ENCODE data around the gene COTL1. TPM values are rescaled to one million over a fixed set of nuclear protein-coding genes. Genes with fewer than 3 reads are reported as not detected.

The COTL1 gene
- total and polyA plus RNA-seq, 2 donors, result 31.8 to 82.7 TPM

- no peaks in the 10 kb centered on the region for H3K4me1 ChIP-seq (ENCODE audit: insufficient read depth)
- no peak for DNase-seq (ENCODE audit: extremely low spot score)
- 75% methylated on average over 23 of the region's 23 CpGs for WGBS
- no peaks in the 10 kb centered on the region for H3K36me3 ChIP-seq (ENCODE audit: insufficient read depth)
- no peak overlapping the region for H3K27ac ChIP-seq (ENCODE audit: low read depth)
- H3K4me3 ChIP-seq (ENCODE audit: low read depth, low read length), result no peak overlapping the region
Measured at GRCh38 chr16:84593825-84594724, 23.8 kb downstream of the COTL1 start.

- Histone ChIP-seq H3K4me1 (ENCODE audit: insufficient read depth) (no peaks in the 10 kb centered on the region), H3K4me3 (ENCODE audit: low read depth, low read length) (no peak overlapping the region), H3K36me3 (ENCODE audit: insufficient read depth) (no peaks in the 10 kb centered on the region), H3K27ac (ENCODE audit: low read depth) (no peak overlapping the region)
- WGBS, result 68% methylated on average over 11 of the region's 11 CpGs
- no peak for DNase-seq (ENCODE audit: extremely low spot score)
Measured at GRCh38 chr16:84592718-84593117, 25.2 kb downstream of the COTL1 start.

- H3K4me3 ChIP-seq (ENCODE audit: low read depth, low read length), result no peak overlapping the region
- WGBS, result 96% methylated on average over 24 of the region's 24 CpGs
- no peaks in the 10 kb centered on the region for H3K36me3 ChIP-seq (ENCODE audit: insufficient read depth)
- H3K4me1 ChIP-seq (ENCODE audit: insufficient read depth), result no peaks in the 10 kb centered on the region
- no peak for DNase-seq (ENCODE audit: extremely low spot score)
- H3K27ac ChIP-seq (ENCODE audit: low read depth), result no peak overlapping the region
Measured at GRCh38 chr16:84589975-84590719, 27.7 kb downstream of the COTL1 start.

- no peak overlapping the region for H3K27ac ChIP-seq (ENCODE audit: low read depth)
- no peak overlapping the region for H3K4me3 ChIP-seq (ENCODE audit: low read depth, low read length)
- no peaks in the 10 kb centered on the region for H3K36me3 ChIP-seq (ENCODE audit: insufficient read depth)
- 96% methylated on average over 8 of the region's 8 CpGs for WGBS
- no peak for DNase-seq (ENCODE audit: extremely low spot score)
- H3K4me1 ChIP-seq (ENCODE audit: insufficient read depth), result no peaks in the 10 kb centered on the region
Measured at GRCh38 chr16:84588991-84589390, 28.9 kb downstream of the COTL1 start.

- 80% methylated on average over 10 of the region's 10 CpGs for WGBS
- Histone ChIP-seq H3K4me3 (ENCODE audit: low read depth, low read length) (no peak overlapping the region), H3K4me1 (ENCODE audit: insufficient read depth) (no peaks in the 10 kb centered on the region), H3K36me3 (ENCODE audit: insufficient read depth) (no peaks in the 10 kb centered on the region), H3K27ac (ENCODE audit: low read depth) (no peak overlapping the region)
- DNase-seq (ENCODE audit: extremely low spot score), result no peak
Measured at GRCh38 chr16:84585886-84586285, 32.0 kb downstream of the COTL1 start.

- DNase-seq (ENCODE audit: extremely low spot score), result no peak
- no peak overlapping the region for H3K27ac ChIP-seq (ENCODE audit: low read depth)
- WGBS, result 80% methylated on average over 6 of the region's 6 CpGs
- H3K4me3 ChIP-seq (ENCODE audit: low read depth, low read length), result no peak overlapping the region
- no peaks in the 10 kb centered on the region for H3K36me3 ChIP-seq (ENCODE audit: insufficient read depth)
- H3K4me1 ChIP-seq (ENCODE audit: insufficient read depth), result no peaks in the 10 kb centered on the region
Measured at GRCh38 chr16:84585467-84585866, 32.4 kb downstream of the COTL1 start.

GRCh38 chr16:84584678-84585077 lies 33.2 kb downstream of the COTL1 start:
- Histone ChIP-seq H3K4me1 (ENCODE audit: insufficient read depth) (no peaks in the 10 kb centered on the region), H3K27ac (ENCODE audit: low read depth) (no peak overlapping the region)
- WGBS, result 97% methylated on average over 6 of the region's 6 CpGs

GRCh38 chr16:84583995-84584394 lies 33.9 kb downstream of the COTL1 start:
- no peaks in the 10 kb centered on the region for H3K36me3 ChIP-seq (ENCODE audit: insufficient read depth)
- no peak overlapping the region for H3K4me3 ChIP-seq (ENCODE audit: low read depth, low read length)
- WGBS, result 84% methylated on average over 15 of the region's 15 CpGs
- no peak overlapping the region for H3K27ac ChIP-seq (ENCODE audit: low read depth)
- no peak for DNase-seq (ENCODE audit: extremely low spot score)
- H3K4me1 ChIP-seq (ENCODE audit: insufficient read depth), result no peaks in the 10 kb centered on the region

More at GRCh38 chr16:84584678-84585077, 33.2 kb downstream of the COTL1 start:
- DNase-seq (ENCODE audit: extremely low spot score), result no peak
- H3K4me3 ChIP-seq (ENCODE audit: low read depth, low read length), result no peak overlapping the region
- H3K36me3 ChIP-seq (ENCODE audit: insufficient read depth), result no peaks in the 10 kb centered on the region

GRCh38 chr16:84582958-84583516 lies 34.8 kb downstream of the COTL1 start:
- no peaks in the 10 kb centered on the region for H3K4me1 ChIP-seq (ENCODE audit: insufficient read depth)
- 57% methylated on average over 11 of the region's 11 CpGs for WGBS
- no peak overlapping the region for H3K27ac ChIP-seq (ENCODE audit: low read depth)
- DNase-seq (ENCODE audit: extremely low spot score), result no peak
- no peaks in the 10 kb centered on the region for H3K36me3 ChIP-seq (ENCODE audit: insufficient read depth)
- H3K4me3 ChIP-seq (ENCODE audit: low read depth, low read length), result no peak overlapping the region

GRCh38 chr16:84581158-84581557 lies 36.7 kb downstream of the COTL1 start:
- no peaks in the 10 kb centered on the region for H3K36me3 ChIP-seq (ENCODE audit: insufficient read depth)
- no peak for DNase-seq (ENCODE audit: extremely low spot score)
- no peak overlapping the region for H3K4me3 ChIP-seq (ENCODE audit: low read depth, low read length)
- 63% methylated on average over 8 of the region's 8 CpGs for WGBS
- H3K4me1 ChIP-seq (ENCODE audit: insufficient read depth), result no peaks in the 10 kb centered on the region
- no peak overlapping the region for H3K27ac ChIP-seq (ENCODE audit: low read depth)

- H3K4me3 ChIP-seq (ENCODE audit: low read depth, low read length), result no peak overlapping the region
- H3K4me1 ChIP-seq (ENCODE audit: insufficient read depth), result no peaks in the 10 kb centered on the region
- no peak for DNase-seq (ENCODE audit: extremely low spot score)
- H3K36me3 ChIP-seq (ENCODE audit: insufficient read depth), result no peaks in the 10 kb centered on the region
- 95% methylated on average over 11 of the region's 11 CpGs for WGBS
- H3K27ac ChIP-seq (ENCODE audit: low read depth), result no peak overlapping the region
Measured at GRCh38 chr16:84579936-84580335, 37.9 kb downstream of the COTL1 start.

GRCh38 chr16:84578538-84579126 lies 39.2 kb downstream of the COTL1 start:
- 95% methylated on average over 6 of the region's 6 CpGs for WGBS
- H3K36me3 ChIP-seq (ENCODE audit: insufficient read depth), result no peaks in the 10 kb centered on the region
- no peaks in the 10 kb centered on the region for H3K4me1 ChIP-seq (ENCODE audit: insufficient read depth)
- no peak for DNase-seq (ENCODE audit: extremely low spot score)
- no peak overlapping the region for H3K4me3 ChIP-seq (ENCODE audit: low read depth, low read length)
- no peak overlapping the region for H3K27ac ChIP-seq (ENCODE audit: low read depth)

- no peak overlapping the region for H3K4me3 ChIP-seq (ENCODE audit: low read depth, low read length)
- H3K4me1 ChIP-seq (ENCODE audit: insufficient read depth), result no peaks in the 10 kb centered on the region
- 89% methylated on average over 15 of the region's 15 CpGs for WGBS
- no peaks in the 10 kb centered on the region for H3K36me3 ChIP-seq (ENCODE audit: insufficient read depth)
- DNase-seq (ENCODE audit: extremely low spot score), result no peak
- H3K27ac ChIP-seq (ENCODE audit: low read depth), result no peak overlapping the region
Measured at GRCh38 chr16:84577034-84577803, 40.7 kb downstream of the COTL1 start.
